ENCODE data around the gene INSC.

INSC gene

DNA sequence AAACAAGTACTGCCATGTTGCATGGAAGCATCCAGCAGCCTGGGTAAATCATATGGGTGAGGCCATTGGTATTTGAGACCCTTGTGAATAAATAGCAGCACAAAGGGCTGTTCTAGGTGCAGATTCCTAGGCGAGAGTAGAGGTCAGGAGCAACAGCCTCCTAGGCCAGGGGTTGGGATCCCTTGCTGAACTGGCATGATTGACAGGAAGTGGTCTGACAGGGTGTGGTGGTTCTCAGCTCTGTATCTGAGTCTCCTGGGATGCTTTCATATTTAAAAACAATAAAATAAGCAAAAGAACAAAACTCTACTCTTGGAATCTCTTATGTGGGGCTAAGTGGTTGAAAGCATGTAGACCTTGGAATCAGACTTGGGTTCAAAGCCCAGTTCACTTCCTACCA, 35.8 kb downstream of the INSC start:
- no peak for DNase-seq

DNA sequence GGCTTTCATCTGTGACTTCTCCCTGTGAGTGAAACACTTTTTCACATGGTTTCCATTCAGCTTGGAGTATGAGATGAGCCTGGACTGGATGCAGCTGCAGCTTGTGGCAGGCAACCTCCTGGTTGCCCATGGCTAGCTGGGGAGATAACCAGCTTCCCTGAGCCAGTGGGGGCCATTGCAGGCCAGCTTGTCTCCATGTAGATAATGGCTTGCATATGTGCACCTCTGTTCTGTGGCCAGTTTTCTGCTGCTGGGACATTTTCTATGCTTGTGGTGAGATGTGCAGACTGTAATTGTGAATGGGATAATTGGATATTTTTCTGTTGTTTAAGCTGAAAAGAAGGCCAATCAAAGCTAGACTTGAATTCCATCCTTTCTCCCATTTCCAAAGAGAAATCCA, 38.5 kb downstream of the INSC start:
- no peak for DNase-seq

DNA sequence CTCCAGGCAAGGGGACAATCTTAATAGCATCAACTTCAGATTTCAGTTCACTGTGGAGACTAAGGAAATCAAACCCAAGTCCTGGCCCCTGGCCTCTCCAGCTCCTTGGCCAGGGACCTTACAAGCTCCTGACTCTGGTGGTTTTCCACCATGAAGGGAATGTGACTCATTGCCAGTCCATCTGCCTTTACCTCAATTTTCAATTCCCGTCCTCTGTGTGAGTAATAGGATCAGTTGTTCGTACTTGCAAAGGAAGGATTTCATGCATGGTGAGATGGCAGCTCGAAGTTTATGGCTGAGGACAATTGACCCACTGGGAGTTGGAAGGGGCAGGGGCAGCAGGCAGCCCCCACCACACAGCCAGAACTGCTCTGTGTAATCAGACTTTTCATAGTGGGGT, 42.5 kb downstream of the INSC start:
- DNase-seq = no peak

DNA sequence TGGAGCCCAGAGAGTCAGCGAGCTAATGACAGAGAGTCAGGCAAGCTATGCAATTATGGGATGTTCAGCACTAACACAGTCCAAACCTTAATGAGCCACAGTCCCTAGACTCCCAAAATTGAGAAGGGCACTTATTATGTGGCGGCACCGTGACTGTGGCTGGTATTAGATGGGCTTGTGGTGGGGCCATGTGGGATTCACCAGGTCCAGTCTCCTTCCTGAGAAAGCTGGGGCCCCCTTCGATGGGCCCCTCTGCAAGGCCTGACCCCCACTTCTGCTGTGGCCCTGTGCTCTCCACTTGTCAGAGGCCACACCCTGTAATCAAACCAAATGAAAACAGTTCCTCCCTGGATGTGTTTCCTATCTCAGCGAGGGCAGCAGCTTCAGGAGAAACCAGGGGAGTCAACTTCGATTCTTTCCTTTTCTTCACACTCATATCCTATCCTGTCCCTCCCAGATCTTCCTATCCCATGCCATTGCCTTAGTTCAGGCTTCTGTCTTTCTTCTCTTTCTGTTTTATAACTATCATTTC, 42.9 kb downstream of the INSC start:
- DNase-seq = no peak

DNA sequence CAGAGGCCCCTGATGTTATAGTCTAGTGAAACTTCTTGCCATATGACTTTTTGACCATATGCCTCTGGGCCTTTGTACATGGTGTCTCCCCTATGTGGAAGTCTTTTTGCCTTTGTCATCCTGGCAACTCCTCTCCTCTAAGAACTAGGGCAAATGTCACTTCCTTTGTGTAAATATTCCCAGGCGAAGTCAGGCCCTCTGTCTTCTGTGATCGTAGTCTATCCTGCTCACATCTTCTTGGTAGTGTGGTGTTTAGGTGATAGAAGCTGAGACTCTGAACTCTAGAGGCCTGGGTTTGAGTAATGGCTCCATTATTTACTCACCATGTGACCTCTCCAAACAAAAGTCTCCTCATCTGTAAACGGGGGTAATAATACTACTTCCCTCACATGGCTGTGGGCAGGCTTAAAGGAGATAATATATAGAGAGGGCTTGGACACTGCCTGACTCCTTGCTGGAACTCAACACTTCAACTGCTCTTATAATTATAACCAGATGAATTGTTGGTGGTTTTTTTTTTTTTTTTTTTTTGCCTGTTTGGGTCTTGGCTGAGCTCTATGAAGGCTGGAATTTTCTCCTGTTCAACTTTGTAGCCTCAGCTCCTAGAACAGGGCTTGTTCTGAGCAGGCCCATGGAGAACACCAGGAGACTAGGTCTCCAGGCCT, 43.8 kb downstream of the INSC start:
- DNase-seq = no peak

DNA sequence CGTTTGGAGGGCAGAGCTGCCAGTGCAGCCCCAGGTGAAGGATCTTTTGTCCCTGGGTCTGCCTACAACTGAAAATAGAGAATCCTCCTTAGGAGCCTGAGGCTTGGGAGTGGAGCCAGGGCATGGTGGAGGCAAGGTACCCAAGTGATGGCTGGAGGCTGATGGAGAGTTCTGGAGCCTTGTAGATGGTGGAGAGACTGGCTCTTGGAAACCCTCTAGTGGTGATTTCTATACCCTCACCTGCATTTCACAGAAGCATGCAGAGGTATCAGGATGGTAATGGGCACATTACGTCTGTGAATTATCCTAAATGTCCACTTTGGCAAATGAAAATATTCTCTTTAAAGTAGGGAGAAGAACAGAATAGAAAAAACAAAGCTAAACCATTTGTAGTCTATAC, 44.4 kb downstream of the INSC start:
- no peak for DNase-seq

DNA sequence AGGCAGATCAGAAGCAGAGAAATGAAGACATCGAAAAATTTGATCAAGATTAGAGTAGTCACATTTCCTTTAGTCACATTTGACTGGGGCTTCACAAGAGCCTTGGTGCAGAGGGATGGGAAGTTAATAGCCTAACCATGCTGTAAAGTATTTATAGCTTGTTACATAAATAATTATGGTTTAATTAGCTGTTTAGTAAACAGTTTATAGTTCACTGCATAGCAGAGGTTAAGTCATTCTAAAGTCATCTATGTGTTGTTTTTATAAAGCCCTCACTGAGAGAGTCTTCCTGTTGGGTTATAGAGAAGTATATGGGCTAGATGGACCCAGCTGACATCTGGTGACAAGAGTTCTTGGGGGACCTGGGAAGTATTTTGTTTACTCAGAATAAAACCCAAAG, 47.1 kb downstream of the INSC start:
- no peak for DNase-seq

DNA sequence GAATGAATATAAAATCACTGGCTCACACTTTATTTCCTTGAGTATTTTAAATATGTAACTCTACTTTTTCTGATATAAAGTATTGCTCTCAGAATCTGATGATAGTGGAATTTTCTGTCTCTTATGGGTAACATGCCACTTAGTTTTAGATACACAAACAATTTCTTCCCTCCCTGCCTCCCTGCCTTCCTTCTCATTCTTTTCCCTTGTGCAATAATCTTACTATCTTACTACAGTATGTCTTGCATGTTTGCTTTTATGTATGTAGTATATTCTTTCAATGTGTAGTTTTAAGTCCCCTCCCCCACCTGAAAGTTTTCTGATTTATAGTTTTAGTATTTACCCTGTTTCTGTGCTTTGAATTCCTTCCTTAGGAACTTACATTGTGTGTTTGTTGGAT, 48.4 kb downstream of the INSC start:
- no peak for DNase-seq

DNA sequence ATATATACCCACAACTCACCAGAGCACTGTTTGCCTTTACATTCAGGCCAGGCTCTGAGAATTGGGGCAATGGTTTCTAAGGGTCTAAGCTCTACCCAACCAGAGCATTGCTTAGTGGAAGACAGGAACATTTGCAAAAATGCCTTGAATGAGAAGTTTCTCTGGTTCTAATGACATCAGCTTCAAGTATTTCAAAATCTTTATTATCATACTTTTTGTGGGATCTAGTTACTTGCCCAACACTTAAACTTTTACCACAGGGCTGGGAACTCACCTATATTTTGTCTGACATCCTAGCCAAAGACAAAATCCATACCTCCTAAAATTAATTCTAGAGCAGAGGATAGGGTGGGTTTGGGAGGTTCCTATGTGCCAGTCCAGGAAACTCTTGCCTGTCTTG, 51.5 kb downstream of the INSC start:
- DNase-seq = no peak

DNA sequence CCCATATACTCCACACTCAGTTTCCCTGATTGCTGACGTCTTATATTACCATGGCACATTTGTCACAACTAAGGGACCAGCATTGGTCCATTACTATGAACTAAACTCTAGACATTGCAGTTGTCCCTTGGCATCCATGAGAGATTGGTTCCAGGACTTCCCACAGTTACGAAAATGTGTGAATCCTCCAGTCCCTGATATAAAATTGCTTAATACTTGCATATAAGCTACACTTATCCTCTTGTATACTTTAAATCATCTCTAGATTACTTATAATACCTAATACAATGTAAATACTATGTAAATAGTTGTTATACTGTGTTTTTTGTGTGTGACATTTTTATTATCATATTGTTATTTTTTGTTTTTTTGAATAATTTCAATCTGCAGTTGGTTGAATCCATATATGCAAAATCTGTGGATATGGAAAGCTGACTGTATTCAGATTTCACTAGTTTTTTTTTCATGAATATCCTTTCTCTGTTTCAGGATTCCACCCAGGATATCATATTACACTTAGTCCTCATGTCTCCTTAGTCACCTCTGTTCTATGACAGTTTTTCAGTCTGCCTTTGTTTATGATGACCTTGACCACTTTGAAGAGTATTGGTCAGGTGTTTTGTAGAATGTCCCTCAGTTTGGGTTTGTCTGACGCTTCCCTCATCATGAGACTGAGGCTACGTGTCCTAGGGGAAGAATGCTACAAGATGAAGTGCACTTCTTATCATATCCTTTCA, 55.3 kb downstream of the INSC start:
- no peak for DNase-seq

DNA sequence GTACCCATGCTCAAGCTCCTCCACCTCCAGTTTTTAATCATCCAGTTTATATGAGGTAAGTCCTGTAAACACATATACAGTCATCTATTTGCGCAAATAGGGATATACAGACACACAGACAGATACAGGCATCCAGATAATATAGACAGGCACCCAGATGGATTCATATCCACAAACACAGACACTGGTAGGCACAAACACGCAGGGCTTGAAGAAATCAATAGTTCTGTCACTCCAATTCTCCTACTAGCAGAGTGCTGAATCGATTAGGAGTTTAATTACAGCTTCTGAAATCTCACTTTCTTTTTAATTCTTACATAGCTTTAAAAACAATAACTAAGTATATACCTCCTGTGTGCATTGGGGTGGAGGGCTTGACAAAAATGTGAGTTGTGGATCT, 56.0 kb downstream of the INSC start:
- DNase-seq = no peak

DNA sequence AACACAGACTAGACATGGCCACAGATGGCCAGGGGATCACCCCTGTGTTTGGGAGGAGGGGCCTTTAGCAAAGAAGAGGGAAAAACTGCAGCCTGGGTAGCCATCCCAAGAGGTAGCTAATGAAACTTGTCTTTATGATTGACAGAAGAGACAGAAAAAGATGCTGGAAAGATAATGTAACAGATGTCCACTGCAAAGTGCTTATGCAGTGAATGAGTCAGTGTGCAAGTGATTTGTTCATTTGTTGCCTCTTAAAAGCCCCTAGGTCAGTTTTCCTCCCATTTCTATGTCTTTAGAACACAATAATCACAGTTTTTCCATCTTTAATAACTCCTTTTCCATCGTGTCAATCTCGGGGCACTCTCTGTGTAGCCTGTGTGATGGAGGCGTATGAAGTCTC, 57.2 kb downstream of the INSC start:
- no peak for DNase-seq

DNA sequence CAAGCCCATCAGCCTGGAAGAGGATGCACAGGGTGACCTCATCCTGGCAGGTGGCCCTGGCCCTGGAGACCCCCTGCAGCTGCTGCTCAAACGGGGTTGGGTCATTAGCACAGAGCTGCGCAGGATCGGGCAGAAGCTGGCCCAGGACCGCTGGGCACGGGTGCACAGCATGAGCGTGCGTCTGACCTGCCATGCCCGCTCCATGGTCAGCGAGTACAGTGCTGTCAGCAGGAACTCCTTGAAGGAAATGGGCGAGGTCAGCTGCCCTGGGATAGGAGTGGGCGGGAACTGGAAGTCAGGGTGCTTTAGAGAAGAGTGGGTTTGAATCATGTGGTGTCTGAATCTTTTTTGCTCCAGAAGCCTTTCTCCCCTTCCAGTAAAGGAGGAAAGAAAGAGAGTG, 61.1 kb downstream of the INSC start:
- no peak for DNase-seq

DNA sequence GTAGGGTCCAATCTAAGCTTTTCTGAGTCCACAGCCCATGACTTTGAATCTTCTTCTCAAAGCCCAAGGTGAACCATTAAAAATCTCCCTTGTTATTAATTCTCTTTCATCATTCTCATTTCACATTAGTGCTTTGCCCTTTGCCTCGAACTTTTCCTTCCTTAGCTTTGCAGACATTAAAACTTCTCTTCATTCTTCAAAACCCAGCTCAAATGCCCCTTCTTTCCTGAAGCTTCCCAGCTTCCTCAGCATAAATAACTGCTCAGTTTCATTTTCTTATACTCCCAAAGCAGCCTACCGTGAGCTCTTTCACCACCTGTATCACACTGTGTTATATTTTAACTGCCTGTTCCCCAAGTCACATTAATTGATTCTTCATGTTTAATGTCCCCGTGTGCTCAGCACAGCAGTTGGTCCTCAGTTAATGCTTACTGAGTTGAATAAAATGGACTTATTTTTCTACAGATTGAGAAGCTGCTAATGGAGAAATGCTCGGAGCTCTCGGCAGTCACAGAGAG, 62.0 kb downstream of the INSC start:
- DNase-seq = no peak

DNA sequence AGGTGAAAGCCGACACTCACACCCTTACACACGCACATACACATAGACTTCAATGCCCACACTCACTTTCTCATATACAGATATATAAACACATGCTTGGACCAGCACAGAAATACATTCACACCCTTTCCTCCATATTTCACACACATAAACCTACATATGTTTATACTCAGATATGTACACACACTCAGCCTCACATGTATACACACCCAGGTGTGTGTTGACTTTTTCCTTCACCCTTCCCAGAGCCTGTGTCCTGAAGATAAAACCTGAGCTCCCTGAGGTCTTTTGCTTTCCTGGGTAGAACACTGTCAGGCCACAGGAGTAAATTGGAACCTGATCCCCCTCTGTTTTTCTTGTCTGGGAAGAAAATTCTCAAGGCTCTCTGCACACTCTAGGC, 62.8 kb downstream of the INSC start:
- DNase-seq = no peak

DNA sequence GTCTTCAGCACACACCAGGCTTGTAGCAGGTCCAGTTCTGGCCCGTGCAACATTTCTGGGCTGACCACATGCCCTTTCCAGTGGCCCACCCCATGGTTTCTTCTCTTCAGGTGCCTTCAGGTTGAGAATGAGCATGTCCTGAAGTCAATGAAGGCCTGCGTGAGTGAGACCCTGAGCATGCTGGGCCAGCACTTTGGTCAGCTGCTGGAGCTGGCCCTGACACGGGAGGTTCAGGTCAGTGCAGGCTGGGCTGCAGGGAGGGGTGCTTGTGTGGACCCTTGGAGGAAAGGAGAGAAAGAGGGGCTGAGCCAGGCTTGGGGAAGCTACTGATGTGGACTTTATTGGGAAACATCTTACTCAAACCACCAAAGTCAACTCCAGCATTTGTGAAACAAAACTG, 63.5 kb downstream of the INSC start:
- DNase-seq = no peak

DNA sequence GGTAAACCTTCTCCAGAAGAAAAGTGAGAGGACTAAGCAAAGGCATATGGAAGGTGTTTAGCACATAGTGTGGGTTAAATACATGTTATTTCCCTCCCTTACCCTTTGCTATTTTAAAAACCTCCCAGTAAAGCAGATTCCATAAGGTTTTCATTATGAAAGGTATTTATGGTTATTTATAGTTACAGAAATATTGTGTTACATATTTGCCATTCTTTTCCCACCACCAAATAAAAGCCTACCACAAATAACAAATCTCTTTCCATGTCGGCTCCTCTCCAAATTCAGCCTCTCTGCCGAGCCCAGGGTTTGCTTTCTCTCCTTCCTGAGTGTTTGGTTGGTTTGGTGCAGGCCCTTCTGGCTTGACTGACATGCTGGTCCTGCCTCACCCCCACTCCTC, 64.4 kb downstream of the INSC start:
- DNase-seq = no peak

DNA sequence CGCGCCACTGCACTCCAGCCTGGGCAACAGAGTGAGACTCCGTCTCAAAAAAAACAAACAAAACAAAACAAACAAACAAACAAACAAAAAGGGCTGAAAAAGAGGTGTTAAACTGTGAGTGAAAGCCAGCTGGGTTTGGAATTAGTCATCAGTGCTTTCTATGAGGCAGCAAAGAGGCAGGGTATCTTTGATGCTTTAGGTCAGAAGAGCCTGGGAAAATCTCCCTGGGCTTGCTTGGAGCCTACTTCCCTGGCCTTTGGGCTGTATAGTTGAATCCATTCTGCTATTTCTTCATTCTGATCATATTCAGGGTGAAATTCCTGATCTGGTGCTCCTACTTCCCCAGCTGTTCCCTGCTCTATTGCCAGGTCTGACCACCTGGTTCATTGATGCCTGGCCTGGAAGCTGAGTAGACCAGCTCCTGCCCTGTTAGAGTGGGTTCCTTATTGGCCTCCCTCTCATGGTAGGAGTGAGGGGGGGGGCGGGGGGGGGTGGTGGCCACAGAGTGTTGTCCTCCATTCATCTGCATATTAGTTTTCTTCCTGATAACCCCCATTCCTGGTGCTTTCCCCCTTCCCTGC, 65.6 kb downstream of the INSC start:
- no peak for DNase-seq

DNA sequence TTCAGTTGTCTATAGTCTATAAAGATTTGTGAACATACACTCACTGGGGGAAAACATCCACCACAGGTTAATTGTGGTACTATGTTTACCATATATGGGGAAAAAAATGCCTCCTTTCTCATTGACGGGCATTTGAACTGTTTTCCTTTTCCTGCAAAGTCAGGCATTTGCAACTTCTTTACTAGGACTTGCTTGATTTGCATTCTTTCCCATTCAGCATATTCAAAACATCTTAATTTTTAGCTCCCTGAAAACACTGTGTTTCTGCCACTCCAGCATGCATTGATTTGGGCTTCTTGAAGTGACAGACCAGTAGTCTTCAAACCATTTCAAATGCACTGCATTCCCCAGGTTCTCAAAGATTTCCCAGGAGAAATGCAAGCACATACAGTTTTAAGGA, 67.6 kb downstream of the INSC start:
- no peak for DNase-seq

DNA sequence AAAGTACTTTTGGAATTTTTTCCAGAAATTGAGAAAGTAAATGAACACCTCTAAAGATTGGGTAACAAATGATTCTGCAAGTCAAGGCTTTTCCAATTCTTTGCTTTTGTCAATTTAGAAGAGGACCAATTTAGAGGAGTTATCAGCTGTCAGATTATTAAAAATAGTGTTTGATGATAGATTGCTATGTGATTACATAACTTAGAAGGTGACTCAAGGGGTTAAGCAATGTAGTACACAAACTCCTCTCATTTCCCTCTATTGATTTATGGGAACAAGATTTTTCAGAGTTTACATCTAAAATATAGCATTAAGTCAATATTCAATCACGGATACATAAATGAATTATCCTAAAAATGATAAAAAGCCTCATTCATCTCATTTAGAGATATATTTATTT, 70.3 kb downstream of the INSC start:
- DNase-seq = no peak

DNA sequence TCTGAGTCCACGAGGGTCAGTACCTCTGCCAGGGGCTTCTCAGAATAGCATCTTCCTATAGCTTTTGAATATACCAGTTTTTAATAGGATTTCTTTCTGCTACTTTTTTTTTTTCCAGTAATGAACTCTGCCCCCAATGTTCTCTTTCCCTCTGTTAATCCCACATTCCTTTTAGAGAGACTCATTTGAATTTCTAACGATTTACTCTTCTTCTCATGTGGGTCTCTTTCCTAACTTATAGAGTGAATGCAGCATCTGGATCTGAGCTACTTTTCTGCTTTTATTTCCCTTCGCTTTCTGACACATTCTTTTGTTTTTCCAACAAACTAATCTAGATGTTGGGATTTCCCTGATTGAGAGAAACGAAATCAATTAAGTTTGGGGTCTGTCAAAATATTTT, 71.4 kb downstream of the INSC start:
- no peak for DNase-seq

DNA sequence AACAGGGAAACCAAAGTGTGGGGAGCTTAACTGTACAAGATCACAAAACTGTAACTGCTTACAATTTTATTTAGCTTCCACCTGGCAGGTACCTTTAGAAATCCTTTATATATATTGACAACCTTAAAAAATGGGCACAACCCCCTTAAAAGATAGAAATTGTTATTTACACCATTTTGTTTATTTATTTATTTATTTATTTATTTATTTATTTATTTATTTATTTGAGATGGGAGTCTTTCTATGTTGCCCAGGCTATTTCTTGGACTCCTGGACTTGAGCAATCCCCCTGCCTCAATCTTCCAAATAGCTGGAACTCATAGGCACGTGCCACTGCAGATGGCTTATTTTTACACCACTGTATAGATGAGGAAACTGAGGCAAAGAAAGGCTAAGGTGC, 74.5 kb downstream of the INSC start:
- DNase-seq = no peak

DNA sequence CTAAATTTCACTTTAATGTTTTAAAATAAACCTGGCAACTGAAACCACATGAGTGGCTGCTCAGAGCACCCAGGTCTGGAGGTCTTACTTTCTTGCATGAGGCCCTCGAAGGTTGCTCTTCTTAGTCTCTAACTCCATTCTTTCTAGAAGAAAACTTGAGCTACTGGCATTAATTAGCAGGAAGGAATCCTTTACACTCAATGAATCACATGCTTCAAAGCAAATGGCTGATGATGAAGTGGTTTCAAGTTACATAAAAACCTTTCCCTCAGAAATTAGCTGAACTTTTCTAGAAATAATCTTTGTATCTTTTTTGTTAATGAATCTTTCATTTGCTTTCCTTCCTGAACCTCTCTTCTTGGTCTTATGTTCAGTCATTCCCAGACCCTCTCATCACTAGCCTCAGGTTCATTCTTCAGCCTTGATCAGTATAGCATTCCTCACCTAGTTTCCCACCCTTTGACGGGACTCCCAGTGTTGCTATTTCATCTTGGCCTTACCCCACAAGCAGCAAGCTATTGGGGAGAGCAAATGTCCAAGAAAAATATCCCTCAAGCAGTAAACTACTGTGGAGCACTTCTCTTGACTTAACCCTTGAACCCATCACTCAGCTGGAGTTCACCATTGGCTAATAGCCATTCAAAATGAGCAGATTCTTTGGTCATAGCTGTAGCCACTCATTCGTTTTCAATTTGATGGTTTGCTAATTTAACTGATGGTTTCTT, 75.1 kb downstream of the INSC start:
- no peak for DNase-seq

DNA sequence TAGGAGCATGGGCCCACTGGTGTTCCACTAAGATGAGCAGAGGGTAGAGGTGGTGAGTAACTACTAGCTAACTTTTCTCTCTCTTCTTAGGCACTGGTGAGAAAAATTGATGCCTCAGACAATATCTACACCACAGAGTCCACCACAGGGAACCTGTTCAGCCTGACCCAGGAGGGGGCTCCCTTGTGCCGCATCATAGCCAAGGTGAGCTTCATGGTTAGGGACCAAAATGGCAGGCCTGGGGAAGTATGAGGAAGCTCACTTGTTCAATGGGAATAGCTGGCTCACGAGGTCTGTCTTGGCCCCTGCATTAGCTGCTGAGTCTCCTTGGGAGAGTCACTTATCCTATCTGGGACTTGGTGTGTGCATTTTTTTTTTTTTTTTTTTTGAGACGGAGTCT, 75.9 kb downstream of the INSC start:
- DNase-seq = no peak

Measured in NCI-H2081 (cell line).